PC-3 (cell line): ENCODE data around the gene FAHD1.

Experiments
- EZH2 ChIP-seq: fragments of 300-600 bp; sonication (generic); IDR thresholded peaks from one replicate; pipeline ENCODE4 v1.6.1; 2017; ENCODE audit warnings: antibody characterized with exemption, mild to moderate bottlenecking, low read length; ENCODE audit not compliant: unreplicated experiment
- EZH2phosphoT487 ChIP-seq: fragments of 300-600 bp; sonication (generic); IDR thresholded peaks from 2 replicates; pipeline ENCODE4 v1.6.1; 2018; ENCODE audit warnings: mild to moderate bottlenecking, antibody characterized with exemption, low read length, borderline replicate concordance
- TF ChIP-seq, protein P1 (sequence below): fragments of 300-600 bp; sonication (generic); conservative IDR thresholded peaks from 2 replicates; pipeline ENCODE4 v1.5.1; 2017; ENCODE audit warnings: antibody characterized with exemption, low read depth, mild to moderate bottlenecking, low read length

- TF ChIP-seq, protein P1, sequence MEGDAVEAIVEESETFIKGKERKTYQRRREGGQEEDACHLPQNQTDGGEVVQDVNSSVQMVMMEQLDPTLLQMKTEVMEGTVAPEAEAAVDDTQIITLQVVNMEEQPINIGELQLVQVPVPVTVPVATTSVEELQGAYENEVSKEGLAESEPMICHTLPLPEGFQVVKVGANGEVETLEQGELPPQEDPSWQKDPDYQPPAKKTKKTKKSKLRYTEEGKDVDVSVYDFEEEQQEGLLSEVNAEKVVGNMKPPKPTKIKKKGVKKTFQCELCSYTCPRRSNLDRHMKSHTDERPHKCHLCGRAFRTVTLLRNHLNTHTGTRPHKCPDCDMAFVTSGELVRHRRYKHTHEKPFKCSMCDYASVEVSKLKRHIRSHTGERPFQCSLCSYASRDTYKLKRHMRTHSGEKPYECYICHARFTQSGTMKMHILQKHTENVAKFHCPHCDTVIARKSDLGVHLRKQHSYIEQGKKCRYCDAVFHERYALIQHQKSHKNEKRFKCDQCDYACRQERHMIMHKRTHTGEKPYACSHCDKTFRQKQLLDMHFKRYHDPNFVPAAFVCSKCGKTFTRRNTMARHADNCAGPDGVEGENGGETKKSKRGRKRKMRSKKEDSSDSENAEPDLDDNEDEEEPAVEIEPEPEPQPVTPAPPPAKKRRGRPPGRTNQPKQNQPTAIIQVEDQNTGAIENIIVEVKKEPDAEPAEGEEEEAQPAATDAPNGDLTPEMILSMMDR: no peak
- no peak for TF ChIP-seq EZH2phosphoT487
- no peak for TF ChIP-seq EZH2
These were observed 19.4 kb upstream of the FAHD1 start for GRCh38 chr16:1807626-1808025.
